ENCODE data around the gene NAA40.

Gene NAA40

DNA sequence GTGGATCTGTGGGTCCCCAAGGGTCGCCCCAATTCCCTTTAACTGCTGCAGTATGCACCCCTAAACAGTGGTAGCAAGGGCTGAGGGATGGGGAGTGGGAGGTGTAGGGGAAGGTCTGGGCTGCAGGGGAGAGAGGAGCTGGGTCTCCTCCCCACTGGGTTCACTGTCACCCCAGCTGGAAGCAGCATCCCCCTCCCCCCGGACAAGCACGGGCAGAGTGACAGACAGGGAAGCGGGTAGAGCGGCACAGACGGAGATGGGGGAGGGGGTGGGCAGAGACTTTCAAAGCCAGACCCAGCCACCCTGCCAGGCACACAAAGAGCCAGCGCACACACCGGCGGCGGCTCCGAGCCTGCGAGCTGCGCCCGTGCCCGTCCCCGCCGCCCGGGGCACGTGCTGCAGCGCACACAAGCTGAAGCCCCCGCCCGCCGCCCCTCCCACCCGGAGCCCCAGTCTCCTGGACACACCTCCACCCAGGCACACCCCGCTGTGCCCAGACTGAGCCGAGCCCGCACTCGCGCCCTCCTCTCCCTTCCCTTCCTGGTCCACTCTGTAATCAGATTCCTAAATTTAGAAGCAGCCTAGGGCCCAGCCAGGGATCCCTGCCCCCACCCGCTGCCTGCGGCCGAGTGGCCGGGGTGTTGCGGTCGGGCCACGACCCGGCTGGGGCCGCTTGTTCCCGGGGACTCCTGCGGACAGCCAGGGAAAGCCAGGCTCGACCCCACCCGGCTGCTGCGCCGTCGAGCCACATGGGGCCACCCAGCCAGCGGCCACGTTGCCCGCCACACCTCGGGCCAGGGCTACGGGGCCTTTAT, 20.9 kb upstream of the NAA40 start (continued):
- TF ChIP-seq, protein P1, sequence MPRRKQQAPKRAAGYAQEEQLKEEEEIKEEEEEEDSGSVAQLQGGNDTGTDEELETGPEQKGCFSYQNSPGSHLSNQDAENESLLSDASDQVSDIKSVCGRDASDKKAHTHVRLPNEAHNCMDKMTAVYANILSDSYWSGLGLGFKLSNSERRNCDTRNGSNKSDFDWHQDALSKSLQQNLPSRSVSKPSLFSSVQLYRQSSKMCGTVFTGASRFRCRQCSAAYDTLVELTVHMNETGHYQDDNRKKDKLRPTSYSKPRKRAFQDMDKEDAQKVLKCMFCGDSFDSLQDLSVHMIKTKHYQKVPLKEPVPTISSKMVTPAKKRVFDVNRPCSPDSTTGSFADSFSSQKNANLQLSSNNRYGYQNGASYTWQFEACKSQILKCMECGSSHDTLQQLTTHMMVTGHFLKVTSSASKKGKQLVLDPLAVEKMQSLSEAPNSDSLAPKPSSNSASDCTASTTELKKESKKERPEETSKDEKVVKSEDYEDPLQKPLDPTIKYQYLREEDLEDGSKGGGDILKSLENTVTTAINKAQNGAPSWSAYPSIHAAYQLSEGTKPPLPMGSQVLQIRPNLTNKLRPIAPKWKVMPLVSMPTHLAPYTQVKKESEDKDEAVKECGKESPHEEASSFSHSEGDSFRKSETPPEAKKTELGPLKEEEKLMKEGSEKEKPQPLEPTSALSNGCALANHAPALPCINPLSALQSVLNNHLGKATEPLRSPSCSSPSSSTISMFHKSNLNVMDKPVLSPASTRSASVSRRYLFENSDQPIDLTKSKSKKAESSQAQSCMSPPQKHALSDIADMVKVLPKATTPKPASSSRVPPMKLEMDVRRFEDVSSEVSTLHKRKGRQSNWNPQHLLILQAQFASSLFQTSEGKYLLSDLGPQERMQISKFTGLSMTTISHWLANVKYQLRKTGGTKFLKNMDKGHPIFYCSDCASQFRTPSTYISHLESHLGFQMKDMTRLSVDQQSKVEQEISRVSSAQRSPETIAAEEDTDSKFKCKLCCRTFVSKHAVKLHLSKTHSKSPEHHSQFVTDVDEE (CRISPR knock-in tag; IDR thresholded peaks at IDR 0.05): no peak; the same call in 1 of the 2 replicates

DNA sequence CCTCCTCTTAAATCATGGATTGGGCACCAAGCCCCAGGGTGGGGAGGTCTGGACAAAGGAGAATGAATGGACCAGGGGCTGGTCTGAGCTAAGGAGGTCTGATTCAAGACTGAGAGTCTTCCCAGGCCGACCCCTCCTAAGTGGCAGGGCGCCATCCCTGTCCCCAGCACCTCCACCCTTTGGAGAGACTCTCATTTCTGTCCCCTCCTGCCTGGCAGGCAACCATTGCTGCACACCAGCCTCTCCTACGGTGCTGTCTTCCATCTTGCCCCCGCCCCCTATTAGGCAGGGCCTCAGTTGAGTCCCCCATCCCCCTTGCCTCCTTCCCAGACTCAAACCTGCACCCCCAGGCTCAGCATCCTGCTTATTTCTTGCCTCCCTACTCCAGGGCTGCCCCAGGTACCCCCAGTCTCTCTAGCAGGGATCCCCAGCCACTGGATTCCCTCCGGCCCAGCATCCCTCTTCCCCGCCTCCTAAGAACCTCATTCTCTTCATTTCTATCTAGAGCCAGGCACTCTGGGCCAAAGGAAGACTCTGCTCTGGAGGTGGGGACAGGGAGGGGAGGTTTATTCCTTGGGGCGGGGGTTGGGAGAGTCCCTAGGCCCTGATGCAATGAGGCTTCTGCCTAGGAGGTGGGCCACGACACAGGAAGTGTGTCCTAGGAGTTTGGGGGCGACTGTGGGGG, 20.2 kb upstream of the NAA40 start:
- TF ChIP-seq, protein P1 (CRISPR knock-in tag; IDR thresholded peaks at IDR 0.05): no peak
- TF ChIP-seq TOX (CRISPR knock-in tag; IDR thresholded peaks at IDR 0.05; ENCODE audit: borderline replicate concordance): no peak
- TF ChIP-seq ZFP30 (CRISPR knock-in tag; IDR thresholded peaks at IDR 0.05): no peak
- no peak for TF ChIP-seq GLIS3 (CRISPR knock-in tag; IDR thresholded peaks at IDR 0.05)
- TF ChIP-seq, protein P2, sequence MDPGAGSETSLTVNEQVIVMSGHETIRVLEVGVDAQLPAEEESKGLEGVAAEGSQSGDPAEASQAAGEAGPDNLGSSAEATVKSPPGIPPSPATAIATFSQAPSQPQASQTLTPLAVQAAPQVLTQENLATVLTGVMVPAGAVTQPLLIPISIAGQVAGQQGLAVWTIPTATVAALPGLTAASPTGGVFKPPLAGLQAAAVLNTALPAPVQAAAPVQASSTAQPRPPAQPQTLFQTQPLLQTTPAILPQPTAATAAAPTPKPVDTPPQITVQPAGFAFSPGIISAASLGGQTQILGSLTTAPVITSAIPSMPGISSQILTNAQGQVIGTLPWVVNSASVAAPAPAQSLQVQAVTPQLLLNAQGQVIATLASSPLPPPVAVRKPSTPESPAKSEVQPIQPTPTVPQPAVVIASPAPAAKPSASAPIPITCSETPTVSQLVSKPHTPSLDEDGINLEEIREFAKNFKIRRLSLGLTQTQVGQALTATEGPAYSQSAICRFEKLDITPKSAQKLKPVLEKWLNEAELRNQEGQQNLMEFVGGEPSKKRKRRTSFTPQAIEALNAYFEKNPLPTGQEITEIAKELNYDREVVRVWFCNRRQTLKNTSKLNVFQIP (CRISPR knock-in tag; IDR thresholded peaks at IDR 0.05; ENCODE audit: borderline replicate concordance, low read depth): no peak
- TF ChIP-seq, protein P3, sequence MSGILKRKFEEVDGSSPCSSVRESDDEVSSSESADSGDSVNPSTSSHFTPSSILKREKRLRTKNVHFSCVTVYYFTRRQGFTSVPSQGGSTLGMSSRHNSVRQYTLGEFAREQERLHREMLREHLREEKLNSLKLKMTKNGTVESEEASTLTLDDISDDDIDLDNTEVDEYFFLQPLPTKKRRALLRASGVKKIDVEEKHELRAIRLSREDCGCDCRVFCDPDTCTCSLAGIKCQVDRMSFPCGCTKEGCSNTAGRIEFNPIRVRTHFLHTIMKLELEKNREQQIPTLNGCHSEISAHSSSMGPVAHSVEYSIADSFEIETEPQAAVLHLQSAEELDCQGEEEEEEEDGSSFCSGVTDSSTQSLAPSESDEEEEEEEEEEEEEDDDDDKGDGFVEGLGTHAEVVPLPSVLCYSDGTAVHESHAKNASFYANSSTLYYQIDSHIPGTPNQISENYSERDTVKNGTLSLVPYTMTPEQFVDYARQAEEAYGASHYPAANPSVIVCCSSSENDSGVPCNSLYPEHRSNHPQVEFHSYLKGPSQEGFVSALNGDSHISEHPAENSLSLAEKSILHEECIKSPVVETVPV (CRISPR knock-in tag; IDR thresholded peaks at IDR 0.05): no peak
- TF ChIP-seq RARB (CRISPR knock-in tag; IDR thresholded peaks at IDR 0.05): no peak
- TF ChIP-seq BACH2 (CRISPR knock-in tag; IDR thresholded peaks at IDR 0.05; ENCODE audit: borderline replicate concordance): no peak
- no peak for TF ChIP-seq OSR1 (CRISPR knock-in tag; IDR thresholded peaks at IDR 0.05)
- TF ChIP-seq, protein P4, sequence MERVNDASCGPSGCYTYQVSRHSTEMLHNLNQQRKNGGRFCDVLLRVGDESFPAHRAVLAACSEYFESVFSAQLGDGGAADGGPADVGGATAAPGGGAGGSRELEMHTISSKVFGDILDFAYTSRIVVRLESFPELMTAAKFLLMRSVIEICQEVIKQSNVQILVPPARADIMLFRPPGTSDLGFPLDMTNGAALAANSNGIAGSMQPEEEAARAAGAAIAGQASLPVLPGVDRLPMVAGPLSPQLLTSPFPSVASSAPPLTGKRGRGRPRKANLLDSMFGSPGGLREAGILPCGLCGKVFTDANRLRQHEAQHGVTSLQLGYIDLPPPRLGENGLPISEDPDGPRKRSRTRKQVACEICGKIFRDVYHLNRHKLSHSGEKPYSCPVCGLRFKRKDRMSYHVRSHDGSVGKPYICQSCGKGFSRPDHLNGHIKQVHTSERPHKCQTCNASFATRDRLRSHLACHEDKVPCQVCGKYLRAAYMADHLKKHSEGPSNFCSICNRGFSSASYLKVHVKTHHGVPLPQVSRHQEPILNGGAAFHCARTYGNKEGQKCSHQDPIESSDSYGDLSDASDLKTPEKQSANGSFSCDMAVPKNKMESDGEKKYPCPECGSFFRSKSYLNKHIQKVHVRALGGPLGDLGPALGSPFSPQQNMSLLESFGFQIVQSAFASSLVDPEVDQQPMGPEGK (CRISPR knock-in tag; IDR thresholded peaks at IDR 0.05; ENCODE audit: borderline replicate concordance): no peak
- no peak for ATAC-seq

DNA sequence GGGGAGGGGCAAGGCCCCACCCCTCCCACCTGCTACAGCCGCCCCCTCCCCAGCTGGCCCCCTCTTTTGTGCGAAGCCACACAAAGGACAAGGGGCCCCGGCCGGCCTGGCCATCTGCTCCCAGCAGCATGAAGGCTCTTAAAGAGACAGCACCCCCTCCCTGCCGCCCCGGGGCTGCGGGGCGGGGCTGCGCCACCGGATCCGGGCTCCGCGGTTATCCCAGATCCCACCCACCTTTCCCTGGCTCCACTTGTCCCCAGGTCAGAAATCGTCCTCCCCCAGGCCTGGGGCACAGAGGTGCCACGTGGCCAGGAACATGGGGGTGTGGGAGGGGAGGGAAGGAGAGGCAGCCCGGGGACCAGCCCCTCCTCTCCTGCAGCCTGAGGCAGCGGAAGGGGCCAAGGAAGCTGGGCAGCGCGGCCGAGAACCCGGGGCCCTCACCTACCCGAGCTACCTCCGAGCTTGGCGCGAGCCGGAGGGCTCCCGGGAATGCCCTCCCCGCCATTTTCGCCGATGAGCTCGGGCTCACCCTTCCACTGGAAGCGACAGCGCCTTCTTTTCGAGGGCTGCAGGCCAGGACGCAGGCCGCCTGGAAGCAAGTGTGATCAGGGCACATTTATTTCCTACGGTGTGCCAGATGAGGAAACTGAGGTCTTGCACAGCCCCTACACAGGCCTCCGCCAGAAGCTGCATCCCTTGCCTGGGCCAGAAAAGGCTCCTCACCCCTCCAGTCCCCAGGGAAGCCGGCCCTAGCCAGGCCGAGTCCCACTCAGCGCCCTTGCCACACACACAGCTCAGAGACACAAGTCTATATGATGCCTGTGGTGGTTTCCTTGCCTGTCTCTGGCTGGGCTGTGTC, 19.3 kb upstream of the NAA40 start:
- no peak for ATAC-seq
- TF ChIP-seq BACH2 (CRISPR knock-in tag; IDR thresholded peaks at IDR 0.05; ENCODE audit: borderline replicate concordance): no peak
- TF ChIP-seq ZFP3 (CRISPR knock-in tag; IDR thresholded peaks at IDR 0.05): no peak
- TF ChIP-seq SNAI2 (CRISPR knock-in tag; IDR thresholded peaks at IDR 0.05): no peak

Data from SK-N-SH treated with all-trans-retinoic acid at 6 μM for 48 hours (cell line).